NK-92 (cell line): ENCODE results near the gene ZCCHC14.

ENCODE experiments used
- DNase-seq: peaks from one replicate; lab custom pipeline; 2025; ENCODE audit not compliant: unreplicated experiment; lab: John Stamatoyannopoulos, UW

The ZCCHC14 gene

DNA sequence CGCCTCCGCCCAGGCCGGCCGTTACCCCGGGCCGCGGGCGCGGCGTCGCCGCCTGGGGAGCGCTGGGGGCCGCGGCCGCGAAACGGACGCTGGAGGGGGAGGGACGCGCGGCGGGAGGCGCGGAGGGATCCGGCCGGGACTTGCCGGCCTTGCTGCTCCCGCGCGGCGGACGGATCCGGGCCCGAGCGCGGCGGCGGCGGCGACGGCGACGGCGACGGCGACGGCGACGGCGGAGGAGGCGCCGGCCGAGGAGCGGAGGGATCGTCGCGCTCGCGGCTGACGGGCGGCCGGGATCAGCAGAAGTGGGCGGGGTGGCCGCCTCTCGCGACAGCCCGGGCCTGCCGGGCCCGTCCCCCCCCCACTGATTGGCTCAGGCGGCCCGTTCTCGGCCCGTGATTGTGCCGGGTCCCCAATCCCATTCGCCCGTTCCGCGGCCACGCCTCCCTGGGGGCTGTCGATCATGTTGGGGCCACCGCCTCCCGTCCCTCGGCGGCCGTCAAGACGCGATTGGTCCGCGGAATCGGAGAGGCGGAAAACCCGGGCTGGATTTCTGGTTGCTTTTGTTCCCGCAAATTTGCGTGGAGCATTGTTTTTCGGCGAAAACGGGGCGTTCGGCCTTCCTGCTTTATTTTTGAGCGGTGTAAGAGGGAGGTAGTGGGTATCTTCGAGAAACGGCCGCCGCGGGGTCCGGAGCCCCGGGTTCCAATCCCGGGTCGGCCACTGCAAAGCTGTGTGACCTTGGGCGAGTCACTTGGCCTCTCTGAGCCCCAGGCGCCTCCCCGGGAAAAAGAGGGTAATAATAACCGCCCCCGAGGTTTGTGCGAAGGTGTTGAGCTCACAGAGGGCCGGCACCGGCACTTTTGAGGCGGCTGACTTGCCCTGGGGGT, at the start of gene ZCCHC14:
Gene ZCCHC14 (minus strand): TSS at position 304 of the 887 bp plus-strand sequence. CDS start 786 bp downstream, outside the sequence.
- peak; percentile 88 for DNase-seq

DNA sequence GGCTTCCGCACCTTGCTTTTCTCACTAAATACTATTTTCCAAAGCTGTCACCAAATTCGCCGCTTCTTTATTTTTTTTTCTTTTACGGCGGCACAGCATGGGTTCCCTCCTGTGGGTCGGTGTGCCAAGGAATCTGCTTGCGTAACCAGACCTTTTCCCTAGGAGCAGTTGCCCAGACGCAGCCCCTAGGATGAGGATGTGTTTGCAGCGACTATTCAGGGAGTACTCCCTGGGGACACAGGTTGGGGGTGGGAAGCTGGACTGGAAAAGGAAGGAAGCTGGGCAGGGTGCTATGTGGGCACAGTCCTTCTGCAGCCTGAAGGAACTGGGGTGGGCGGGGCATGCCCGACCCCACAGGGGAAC, 49.0 kb upstream of the ZCCHC14 start:
- no peak for DNase-seq

DNA sequence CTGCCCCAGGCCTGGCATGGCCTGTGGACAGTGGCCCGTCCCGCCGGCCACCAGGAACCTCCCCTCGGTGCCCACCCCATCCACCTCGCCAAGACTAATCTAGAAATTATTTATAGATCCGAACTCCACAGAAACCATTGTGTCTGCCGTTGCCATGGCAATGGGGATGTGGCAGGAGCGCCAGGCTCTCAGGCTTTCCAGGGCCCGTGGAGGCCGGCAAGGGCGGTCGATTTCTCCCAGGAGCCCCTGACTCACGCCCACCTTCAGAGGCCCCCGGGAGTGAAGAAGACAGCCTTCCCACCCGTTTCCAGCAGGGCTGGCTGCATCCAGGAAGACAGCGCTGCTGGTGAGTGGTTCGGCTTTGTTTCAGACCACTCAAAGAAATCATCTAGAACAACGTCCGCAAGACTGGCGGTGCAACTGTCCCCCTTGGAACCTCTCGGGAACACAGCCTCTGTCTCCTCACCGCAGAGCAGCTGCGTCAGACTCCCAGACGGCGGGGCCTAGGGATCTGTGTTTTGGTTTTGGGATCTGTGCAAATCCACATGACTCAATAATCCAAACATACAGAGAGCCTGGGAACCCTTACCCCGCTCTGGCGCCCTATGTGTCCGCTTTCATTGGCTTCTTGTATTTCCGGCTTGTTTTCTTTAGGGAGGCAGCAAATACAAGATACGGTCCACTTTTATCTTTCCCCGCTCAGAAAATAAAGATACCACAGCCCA, 48.5 kb upstream of the ZCCHC14 start:
- DNase-seq: no peak

DNA sequence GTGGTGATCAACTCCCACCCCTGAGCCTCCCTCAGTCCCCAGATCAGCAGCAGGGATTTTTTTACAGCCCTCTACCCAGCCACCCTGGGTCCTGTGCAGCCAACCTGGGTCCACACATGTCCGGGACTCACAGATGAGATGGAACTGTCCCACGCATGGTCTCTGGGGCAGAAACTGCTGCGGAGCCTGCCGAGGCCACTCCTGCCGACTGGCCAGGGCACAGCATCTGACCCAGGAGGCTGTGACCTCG, 48.0 kb upstream of the ZCCHC14 start:
- no peak for DNase-seq

DNA sequence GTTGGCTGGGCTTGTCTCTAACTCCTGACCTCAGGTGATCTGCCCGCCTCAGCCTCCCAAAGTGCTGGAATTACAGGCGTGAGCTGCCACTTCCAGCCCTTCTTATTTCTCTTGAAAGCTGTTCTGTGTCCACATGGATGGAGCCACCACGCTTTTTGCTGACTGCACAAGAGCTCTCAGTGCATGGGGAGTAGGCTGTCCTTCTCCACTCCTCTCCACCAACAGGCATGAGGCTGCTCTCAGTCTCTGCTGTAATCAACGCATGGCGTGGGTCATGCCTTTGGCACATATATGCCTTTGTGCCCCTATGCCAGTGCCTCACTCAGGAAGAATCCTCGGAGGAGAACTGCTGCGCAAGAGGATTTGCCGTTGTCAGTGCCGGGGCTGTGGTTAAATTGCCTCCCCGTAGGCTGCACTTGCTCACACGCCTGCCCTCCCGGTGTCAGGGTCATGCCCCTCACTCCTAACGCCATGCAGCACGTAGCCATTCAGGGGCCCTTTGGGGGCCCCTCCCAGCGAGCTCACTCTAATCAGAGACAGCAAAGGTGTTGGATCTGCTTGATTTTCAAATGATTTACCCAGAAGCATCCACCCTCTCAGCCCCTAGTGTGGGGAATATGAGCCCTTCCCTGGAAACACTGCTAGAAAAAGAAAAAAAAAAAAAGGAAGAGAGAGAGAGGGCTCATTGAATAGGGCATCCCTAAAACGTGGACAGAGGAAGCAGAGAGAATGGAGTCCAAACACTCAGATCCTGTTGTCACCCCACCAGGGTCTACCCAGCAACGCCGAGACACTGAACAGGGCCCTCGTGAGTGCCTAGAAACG, 47.5 kb upstream of the ZCCHC14 start:
- no peak for DNase-seq

DNA sequence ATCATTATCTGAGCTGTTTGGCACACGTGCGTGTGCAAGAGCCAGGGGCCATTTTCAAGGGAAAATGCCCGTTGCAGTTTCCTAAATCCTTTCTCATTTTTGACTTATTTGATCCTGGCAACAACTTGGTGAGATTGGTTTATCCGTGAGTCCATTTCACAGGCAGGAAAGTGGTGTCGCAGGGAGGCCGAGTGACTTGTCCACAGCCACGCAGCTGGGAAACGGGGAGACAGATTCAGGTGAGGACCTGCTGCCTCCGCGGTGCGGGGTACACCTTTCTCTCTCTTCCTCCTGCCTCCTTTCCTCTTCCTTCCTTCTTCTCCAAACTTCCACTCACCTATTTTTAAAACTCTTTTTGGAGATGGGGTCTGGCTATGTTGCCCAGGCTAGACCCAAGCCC, 46.3 kb upstream of the ZCCHC14 start:
- no peak for DNase-seq

DNA sequence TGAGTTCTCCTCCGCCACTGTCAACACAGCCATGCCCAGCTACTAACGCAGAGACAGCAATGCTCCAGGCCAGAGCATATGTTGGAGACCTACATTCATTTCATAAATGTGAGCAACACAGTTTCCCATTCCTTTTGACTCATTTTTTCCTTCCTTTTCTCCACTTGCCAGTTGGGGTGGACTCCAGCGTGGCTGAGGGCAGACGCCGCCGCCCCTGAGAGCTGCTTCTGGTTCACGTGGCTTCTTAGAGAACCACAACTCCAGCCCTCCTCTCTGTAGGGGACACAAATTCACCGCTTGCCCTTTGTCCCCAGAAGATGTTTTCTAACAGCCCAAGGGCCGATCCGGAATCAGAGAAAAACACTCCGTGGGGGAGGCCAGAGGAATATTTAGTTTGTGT, 45.8 kb upstream of the ZCCHC14 start:
- DNase-seq: no peak

DNA sequence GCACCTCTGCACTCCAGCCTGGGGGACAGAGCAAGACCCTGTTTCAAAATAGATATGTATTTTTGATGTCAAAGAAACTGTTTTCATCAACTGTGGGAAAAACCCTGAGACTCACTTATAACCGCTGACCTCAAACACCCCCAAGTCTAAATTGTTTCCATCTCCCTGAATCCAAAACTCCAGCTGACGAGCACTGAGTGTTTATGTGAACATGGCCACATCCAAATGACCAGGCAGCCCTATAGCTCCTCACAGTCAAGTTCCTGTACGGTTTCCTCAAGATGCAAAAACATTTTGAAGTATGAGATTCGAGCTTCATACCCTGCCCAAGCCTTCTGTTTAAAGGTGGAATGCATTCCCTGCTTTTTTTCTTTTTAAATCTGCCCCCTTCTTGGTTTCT, 45.3 kb upstream of the ZCCHC14 start:
- no peak for DNase-seq

DNA sequence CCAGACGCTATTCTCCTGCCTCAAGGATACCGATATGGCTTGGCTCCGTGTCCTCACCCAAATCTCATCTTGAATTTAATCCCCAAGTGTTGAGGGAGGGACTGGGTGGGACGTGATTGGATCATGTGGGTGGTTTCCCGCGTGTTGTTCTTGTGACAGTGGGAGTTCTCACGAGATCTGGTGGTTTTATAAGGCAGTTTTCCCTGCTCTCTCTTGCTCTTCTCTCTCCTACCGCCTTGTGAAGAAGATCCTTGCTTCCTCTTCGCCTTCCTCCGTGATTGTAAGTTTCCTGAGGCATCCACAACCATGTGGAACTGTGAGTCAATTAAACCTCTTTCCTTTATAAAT, 43.9 kb upstream of the ZCCHC14 start:
- no peak for DNase-seq

DNA sequence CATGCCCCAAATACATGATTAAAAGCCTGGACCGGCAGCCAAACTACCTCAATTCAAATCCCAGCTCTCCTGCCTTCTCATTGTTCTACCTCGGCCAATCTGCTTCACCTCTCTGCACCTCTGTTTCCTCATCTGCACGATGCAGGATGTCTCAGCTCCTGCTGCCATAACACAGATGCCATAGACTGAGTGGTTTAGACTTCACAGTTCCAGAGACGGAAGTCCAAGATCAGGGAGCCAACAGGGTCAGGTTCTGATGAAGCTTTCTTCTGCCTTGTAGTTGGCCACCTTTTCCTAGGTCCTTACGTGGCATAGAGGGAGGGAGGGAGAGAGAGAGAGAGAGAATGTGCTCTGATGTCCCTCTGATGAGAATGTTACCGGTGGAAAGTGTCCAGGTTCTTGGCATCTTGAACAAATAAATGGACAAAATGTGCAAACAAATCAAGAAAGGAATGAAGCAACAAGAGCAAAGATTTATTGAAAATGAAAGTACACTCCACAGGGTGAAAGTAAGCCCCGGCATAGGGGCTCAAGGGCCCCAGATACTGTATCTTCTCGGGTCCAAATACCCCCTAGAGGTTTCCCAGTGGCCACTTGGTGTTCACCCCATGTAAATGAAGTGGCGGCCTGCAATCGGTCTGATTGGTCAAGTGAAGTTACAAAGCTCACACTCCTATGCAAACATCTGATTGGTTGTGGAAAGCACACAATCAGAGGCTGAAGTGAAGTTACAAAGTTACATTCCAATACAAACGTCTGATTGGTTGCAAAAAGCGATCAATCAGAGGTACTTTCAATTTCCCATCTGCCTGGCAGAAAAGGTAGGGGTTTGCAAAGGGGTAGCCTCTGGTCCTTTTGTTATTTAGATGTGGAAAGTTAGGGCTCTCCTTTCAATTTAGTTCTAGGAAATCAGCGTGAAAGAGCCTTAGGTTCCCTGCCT, 43.3 kb upstream of the ZCCHC14 start:
- no peak for DNase-seq

DNA sequence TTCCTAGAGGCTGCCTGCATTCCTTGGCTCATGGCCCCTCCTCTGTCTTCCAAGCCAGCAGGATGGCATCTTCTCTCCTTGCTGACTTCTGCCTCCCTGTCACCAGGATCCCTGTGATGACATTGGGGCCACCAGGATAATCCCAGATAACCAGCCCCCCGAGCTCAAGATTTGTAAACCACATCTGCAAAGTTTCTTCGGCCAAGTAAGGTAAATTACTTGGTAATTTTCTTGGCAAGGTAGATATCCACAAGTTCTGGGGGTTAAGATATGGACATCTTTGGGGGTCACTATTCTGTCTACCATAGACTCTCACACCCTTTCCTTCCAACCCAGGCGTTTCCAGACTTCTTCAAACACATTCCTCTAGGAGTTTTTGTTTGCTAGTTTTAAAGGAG, 42.6 kb upstream of the ZCCHC14 start:
- DNase-seq: no peak

DNA sequence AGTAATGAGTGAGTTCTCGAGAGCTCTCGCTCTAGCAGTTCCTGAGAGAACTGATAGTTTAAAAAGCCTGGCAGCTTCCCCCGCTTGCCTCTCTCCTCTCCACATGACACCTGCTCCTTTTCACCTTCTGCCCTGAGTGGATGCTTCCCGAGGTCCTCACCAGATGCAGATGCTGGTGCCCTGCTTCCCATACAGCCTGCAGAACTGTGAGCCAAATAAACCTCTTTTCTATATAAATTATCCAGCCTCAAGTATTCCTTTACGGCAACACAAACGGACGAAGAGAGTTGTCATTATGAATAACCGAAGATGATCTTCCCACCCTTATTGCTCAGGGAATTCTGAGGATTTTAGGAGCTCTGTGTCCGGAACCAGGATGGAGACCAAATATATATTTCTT, 41.9 kb upstream of the ZCCHC14 start:
- DNase-seq: no peak

DNA sequence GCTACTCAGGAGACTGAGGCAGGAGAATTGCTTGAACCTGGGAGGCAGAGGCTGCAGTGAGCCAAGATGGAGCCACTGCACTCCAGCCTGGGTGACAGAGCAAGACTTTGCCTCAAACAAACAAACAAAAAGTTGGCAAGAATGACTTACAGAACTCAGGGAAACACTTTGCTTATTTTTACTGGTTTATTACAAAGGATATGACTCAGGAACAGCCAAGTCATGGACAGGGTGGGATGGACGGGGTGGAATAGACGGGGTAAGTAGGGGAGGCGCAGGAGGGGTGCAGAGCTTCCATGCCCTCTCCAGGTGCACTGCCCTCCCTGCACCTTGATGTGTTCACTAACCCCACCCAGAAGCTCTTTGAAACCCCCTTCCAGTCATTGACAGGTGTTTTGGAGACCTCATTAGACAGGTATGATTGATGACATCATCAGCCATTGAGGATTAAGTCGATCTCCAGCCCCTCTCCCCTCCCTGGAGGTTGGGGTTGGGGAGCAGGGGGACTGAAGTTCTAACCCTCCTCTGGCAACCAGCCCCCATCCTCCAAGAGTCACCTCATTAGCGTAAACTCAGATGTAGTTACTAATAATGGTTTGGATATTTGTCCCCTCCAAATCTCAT, 41.3 kb upstream of the ZCCHC14 start:
- no peak for DNase-seq

DNA sequence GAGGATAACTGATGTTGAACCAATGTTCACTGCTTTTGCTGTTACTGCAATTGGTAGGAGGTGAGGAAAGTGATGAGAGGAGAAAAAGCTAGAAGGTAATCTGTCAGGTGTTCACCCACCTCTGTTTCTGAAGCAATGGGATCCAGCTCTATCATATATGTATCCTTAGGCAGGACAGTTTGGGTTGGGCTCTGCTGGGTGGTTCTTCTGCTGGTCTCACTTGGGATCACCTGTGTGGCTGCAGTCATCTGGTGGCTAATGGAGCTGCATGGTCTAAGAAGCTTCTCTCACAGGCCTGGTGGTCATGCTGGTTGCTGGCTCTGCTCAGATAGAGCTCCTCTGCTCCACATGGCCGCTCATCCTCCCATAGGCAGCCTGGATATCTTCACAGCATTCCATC, 40.2 kb upstream of the ZCCHC14 start:
- no peak for DNase-seq

DNA sequence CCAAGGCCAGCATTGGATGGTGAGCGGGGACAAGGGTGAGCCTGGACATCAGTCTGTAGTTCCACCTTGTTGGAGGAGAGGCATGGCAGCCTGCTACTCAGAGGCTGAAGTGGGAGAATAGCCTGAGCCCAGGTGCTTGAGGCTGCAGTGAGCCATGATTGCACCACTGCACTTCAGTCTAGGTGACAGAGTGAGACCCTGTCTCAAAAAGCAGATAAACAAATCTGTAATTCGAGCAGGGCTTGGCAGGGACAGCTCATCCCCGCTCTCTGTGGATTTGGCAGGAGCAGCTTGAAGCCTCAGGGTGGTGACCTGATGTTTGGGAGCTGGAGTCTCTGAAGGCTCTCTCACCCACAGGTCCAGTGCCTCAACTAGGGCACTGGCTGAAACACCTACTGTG, 38.6 kb upstream of the ZCCHC14 start:
- no peak for DNase-seq

DNA sequence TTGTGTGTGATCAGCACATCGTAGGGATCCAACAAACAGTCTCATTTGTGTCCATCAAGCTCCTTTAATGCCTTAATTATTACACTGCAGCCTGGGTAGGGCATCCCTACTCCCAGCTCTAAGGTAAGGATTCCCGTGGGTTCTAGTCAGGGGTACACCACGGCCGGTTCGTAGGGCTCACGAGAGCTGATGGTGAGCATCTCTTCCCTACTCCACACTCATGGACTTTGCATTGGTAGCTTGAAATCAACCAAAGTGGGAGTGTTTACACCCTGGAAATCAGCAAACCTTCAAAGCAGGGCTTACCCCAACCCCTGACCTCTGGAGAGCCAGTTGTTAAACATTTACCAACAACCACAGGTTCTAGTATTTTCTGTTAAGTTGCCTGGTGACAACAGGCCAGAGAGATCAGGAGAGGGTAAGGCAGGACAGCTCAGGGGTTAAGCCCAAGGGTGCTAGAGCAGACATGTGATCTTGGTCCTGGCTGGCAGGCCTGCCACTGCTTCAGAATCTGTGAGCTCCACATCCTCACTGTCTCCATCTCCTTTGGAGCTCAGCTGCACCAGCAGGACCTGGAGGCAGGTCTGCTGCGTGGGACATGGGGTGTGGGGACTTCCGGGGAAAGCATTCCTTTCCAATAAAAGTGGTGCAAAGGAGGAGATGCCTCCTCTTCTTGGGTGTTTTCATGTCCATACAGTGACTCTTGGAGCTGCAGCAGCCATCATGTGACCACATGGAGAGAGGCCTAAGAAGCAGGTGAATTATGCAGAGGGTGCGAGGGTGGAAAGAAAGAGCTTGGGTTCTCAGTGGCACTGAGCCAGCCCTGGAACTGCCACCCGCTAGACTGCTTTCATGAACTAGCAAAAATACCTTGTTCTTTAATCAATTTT, 36.1 kb upstream of the ZCCHC14 start:
- no peak for DNase-seq

DNA sequence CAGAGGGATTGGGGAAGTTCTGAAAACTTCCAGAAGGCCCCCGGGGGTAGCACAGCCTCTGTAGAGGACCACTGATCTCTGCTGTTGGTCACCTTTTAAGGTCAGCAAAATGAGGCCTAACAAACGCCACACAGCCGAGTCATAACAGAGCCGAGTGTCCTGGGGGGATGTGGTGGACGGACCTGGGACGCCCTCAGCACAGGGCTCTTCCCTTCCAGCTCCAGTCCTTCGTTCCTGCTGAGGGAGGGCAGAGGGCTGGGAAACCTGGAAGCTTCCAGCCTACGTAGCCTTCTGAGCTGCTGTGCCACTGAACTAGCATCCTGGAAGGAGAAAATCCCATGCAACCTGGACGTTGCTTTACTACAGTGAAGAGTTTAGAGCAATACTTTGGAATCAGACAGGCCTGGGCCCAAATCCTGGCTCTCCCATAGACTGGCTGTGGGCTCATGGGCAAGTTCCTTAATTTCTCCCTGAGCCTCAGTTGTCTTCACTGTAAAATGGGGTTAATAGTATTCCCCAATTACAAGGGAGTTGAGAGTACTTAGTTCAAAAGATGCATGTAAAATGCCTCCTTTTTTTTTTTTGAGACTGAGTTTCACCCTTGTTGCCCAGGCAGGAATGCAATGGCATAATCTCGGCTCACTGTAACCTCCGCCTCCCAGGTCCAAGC, 34.4 kb upstream of the ZCCHC14 start:
- DNase-seq: no peak

DNA sequence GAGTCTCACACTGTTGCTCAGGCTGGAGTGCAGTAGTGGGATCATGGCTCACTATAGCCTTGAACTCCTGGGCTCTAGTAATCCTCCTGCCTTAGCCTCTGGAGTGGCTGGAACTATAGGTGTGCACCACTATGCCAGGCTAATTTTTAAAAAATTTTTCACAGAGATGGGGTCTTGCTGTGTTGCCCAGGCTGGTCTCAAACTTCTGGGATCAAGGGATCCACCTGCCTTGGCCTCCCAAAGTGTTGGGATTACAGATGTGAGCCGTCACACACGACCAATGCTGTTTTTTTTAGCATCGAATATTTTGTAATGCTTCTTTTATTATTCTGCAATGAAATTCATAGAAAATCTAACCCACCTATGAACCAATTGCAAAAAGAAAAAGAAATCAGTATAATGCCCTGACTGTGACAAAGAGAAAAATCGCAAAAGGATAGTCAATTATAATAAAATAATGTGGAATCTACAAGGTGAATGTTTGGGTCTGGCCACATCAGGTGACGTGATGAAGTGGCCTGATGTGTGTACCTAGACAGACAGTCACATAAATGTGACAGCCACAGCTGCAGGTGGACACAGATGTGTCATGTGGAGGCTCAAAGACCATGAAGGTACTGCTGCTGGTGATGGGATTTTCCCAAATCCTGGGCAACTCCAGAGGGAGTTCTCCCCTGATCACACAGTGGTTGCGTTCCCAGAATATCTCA, 33.6 kb upstream of the ZCCHC14 start:
- no peak for DNase-seq
